ENCODE results near the gene SDC4.

Gene SDC4

DNA sequence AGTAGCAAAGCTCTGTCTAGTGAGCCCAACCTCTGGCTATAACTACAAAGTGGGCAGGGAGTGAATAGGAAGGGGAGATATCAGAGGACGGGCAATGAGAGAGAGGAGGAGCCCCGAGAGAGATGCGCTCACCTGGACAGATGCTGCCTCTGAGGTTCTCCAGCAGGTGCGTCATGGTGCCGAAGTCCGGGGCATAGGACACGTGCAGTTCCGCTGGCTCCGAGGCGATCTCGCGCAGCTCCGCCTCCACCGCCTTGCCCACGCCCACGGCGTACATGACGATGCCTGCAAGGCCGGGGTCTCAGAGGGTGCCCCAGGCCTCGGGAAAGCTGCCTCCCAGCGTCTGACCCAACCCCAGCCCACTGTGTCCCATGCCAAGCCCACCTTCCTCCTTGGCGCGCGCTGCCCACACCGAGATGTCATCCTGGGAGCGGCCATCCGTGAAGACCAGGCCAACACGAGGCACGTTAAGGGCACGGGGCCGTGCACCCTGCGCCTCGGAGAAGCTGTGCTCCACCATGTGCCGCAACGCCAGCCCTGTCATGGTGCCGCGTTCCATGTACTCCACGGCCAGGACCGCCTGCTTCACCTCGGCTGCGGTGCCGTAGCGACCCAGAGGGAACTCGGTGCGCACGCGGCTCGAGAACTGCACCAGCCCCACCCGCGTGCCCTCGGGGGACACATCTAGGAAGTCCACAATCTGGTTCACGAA, 50.3 kb downstream of the SDC4 start:
- DNase-seq = no peak

DNA sequence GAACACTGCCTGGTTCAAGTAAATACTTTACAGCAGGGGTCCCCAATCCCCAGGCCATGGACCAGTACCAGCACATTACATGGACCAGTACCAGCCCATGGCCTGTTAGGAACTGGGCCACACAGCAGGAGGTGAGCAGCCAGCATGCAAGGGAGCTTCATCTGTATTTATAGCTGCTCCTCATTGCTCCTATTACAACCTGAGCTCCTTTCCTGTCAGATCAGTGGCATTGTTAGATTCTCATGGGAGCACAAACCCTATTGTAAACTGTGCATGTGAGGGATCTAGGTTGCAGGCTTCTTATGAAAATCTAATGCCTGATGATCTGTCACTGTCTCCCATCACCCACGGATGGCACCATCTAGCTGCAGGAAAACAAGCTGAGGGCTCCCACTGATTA, 53.6 kb downstream of the SDC4 start:
- no peak for DNase-seq

DNA sequence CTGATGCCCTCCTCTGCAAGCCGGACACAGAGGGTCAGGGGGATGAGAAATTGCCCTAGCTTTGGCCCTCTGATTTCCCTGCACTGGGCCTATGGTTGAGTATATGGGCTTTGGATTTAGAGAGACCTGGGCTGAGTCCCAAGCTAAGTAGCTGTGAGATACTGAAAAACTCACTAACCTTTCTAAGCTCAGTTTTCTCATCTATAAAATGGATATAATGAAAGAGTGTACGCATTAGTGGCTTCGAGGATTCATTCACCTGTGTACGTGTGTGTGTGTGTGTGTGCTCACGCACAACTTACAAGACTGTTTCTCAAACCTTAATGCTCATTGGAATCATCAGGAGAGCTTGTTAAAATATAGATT, 54.2 kb downstream of the SDC4 start:
- no peak for DNase-seq

DNA sequence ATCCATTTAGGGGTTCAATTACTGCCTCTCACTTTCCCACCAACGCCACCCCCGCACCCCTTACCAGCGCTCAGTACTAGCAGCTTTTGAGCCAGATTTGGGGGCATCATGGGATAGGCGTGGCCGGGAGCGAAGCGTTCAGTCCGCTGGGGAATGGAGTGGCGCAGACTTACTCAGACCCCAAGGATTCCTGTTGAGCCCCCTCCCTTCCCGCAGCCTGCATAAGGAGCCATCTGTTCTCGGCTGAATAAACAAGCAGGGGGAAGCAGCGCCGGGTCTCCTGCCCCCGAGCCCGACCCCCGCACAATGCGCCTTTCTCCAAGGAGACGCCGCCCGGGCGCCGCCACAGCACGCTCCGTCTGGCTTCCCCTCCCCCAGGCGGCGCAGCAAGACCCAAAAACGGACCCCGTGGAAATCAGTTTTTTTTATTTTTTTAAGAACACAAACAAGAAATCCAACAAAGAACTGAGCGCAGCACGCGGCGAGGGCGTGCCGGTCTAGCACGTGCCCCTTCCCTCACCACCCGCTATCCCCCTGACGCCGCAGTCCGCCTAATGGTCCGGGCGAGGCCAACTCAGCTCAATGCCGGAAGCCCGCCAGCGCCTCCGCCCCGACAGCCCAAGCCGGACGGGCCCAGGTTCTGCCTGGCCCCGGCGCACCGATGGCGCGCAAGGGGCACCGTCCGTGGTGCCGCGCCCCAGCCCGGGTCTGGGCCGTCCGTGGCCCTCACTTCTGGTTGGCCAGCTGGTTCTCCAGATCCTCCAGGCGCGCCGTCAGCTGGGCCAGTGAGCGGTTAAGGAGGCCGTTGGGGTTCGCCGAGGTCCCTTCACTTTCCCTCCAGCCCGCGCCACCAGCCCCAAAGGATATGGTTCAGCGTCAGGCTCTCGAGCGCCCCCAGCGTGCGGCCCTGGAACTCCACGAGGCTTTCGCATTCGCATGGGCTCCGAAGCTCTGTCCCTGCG, 54.9 kb downstream of the SDC4 start:
- DNase-seq = peak in 10 of 14 donors; percentile 10 to 68 (median 38)

DNA sequence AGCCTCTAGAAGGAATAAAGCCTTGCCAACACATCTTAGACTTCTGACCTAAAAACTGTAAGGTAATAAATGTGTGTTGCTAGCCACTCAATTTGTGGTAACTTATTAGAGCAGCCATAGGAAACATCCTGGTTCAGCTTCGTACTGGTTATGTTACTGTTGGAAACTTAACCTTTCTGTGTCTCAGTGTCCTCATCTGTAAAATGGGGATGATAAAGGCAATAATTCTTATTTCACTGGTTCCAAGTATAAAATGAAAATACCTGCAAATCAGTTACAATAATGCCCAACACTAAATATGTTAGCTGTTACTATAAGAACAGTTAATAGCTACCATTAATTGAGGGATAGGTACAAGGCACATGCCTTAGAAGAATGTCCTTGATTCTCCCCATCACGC, 55.9 kb downstream of the SDC4 start:
- no peak for DNase-seq

DNA sequence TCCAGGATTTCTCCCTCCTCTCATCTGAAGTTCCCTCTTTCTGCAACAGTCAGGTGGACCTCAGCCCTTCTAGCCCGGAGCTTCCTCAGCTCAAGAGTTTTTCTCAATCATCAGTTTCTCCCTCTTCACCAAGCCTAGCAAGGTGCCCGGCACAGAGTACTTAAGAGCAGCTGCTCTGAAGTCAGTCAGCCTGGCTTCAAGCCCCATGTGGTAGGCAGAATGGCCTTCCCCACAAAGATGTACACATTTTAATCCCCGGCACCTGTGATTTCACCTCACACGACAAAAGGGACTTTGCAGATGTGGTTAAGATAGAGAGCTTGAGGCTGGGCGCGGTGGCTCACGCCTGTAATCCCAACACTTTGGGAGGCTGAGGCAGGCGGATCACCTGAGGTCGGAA, 56.7 kb downstream of the SDC4 start:
- DNase-seq = no peak

DNA sequence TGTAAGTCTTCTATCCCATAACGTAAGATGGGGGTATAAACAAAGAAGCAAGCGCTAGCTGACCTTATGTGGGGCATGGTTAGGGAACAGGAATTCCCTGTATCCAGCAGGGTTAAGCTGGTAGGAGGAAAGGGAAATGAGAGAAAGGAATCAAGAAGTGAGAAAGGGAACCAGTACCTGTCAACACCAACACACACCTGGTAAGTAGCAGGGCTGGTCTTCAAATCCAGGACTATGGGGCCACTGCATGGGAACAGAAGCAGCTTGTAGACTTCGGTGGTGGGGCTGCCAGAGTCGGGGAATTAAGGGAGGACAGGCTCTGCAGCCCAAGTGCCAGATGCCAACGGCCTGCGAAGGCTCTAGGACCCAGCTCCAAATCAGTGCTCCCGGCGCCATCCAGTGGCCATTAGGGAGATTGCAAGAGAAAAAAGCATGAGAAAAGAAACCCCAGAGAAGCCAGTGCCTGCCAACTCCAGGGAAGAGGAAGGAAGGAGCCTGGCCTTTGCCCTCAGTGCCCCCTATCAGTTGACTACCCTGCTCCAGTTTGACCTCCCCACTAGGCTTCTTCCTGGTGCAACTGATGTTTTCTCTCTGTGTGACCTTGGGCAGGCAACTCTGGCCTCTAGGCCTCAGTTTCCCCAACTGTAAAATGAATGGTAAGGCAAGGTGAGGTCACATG, 57.4 kb downstream of the SDC4 start:
- peak in 10 of 14 donors; percentile 18 to 60 (median 47) for DNase-seq

DNA sequence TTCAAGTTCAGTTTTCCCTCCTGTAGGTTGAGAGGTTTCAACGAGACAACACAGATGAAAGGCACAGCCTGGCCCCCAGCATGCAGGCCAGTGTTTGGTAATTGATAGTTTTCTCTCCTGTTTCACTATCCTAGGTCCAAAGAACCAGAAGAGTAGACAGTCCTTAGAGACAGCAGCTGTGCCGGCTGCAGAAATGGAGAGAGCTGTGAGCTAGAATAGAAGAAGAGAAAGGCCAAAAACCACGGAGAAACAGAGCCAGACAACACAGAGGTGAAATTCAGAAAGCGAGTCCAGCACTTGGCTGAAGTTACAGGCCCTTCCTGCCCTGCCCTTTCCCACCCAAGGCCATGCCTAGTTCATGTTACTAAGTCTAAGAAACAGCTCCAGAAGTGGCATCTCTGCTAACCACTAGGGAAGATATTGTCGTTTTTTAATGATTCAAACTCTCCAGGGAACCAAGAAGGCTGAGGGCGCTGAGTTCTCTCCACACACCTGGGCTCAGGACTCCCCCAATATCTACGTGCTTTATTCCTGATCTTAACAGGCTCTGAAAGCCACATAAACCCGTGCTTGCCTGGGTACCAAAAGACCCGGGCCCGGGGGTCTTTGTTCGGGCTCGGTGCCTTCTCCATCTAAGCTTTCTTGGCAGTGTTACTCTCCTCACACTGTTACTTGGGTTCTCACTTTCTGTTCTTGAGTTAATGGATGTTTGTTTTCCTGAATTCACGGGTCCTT, 58.1 kb downstream of the SDC4 start:
- DNase-seq = no peak

DNA sequence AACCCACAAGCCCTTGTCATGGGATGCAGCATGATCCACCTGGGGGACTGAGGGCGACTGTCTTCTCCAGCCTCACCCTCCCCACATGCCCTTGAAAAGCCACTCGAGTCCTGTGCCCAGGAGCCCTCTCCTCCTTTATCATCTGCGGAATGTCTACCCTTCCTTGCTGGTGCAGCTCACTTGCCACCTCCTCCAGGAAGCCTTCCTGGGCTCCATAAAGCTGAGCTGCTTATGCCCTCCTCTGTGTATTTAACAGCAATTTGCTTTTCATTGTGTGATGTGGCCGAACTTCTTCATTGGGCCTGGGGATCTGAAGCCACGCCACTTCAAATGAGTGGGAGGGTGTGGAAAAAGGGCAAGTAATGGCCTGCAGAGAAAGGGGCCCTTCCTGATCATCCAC, 59.4 kb downstream of the SDC4 start:
- DNase-seq = no peak

DNA sequence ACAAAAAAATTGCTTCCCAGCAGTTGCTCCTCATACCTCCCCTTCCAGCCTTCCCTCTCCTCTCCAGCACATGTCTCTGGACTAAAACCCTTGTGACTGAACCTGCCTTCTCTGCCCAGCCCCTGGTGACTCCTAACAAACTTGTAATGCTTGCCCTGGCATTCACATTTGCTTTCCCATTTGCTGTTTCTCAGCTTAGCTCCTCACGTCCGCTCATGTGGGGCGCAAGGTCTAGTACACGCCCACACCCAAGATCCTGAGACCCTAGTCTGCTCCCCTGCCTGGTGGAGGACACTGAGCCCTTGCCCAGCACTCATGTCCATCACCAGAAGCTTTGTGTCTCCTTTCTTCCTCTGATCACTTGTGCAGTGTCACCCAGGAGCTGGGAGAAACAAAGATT, 59.8 kb downstream of the SDC4 start:
- DNase-seq = no peak

DNA sequence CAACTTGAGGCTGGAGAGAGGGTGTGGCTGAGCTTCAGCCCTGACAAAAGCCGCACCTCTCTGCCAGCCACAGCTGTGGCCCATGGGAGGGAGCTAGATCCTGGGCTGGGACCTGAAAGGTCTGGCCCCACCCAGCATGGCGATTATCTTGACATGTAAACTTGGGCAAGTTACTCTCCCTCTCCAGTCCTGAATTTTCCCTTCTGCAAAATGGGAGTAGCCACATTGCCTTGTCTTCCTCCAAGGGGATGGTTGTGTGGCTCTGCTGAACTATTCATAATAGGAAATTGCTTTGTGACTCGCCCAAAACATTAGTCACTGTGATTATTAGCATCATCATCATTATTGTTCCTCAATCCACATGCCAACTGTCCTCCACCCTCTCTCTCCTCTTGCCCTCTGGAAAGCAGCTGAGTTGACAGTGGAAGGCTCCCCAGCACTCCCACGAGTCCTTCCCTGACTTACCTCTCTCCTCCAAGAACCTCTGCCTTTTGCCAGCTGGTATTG, 64.6 kb downstream of the SDC4 start:
- no peak for DNase-seq

DNA sequence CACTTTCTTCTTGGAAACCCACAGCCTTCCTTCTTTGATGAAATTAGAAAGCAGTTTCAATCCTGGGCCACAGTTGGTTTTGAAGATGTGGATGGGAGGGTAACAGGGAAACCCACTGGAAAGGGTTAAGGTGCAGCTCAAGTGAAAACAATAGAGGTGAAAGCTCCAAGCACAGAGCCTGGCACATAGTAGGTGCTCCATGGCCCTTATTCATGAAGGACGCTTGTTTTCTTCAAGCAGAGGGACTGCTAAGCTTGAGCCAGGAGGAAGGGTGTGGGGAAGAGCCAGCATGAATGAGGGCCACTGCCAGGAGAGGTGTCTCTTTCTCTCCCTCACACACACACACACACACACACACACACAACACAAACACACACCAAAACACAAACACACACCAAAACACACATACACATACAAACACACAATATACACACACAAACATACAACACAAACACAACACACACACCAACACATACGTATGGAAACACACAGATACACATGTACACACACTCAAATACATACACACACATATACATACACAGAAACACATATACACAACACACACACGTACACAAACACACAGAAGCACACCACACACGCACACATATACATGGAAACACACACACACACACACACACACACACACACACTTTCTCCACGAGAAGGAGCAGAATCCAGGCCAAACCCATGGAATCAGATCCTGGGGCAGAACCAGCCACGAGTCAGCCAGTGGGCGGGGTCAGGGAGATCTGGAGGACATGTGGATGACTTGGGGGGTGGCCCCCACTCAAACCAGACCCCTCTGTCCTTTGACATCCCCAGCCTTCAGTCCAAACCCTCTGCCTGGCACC, 65.3 kb downstream of the SDC4 start:
- DNase-seq = no peak

DNA sequence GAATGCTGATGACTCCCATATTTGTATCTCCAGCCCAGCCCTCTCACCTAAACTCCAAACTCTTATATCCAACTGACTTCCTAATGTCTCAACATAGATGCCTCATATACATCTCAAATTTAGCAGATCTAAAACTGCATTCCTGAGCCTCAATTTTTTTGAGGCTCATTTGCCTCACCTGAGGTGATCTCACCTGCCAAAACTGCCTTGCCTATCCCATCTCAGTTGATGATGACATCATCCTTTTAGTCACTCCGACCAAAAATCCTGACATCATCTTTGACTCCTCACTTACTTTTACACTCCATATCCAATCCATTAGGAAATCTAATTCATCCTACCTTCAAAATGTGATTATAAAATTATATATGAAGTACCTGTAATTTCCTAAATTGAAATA, 68.2 kb downstream of the SDC4 start:
- DNase-seq = no peak

DNA sequence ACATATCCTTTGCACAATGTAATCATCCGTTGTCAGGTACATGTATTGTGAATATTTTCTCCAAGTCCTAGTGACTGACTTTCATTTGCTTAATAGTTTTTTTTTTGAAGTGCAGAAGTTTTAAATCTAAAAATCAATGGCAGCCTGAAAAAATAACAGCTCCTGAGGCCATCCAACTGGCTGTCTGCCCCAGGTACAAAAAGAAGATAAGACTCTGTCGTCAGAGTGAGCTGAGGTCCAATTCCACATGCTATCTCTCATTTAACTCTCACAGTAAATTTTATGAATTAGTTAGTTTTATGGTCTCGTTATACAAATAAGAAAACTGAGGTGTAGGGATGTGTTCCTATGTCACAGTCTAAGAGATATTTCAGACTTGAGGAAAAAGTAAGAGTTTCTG, 72.9 kb downstream of the SDC4 start:
- DNase-seq = no peak

All from C1 segment of cervical spinal cord (tissue), 14 donors.